Nephron (organoid): Measurements from ENCODE around the gene PLA2G3.

Experiments
- H3K27ac Mint-ChIP-seq, 3 experiments: 2 replicates each; pipeline ENCODE4 v1.8.0; 2020; ENCODE audit warnings: mixed read lengths in 3 of 3, mild to moderate bottlenecking in 2 of 3, moderate library complexity in 1 of 3
- H3K27me3 Mint-ChIP-seq: 2 replicates; pipeline ENCODE4 v1.8.0; 2021; ENCODE audit warnings: low read depth, mild to moderate bottlenecking, moderate library complexity, mixed read lengths
- H3K36me3 Mint-ChIP-seq: 2 replicates; pipeline ENCODE4 v1.8.0; 2020; ENCODE audit warnings: low read depth, mixed read lengths
- H3K4me1 Mint-ChIP-seq: 2 replicates; pipeline ENCODE4 v1.8.0; 2020; ENCODE audit warnings: mixed read lengths
- H3K4me3 Mint-ChIP-seq, 3 experiments: 2 replicates each; pipeline ENCODE4 v1.8.0; 2020; ENCODE audit warnings: mild to moderate bottlenecking in 3 of 3, mixed read lengths in 3 of 3, moderate library complexity in 2 of 3
- H3K9me3 Mint-ChIP-seq: 2 replicates; pipeline ENCODE4 v1.8.0; 2020; ENCODE audit warnings: mixed read lengths
- CTCF ChIP-seq, 3 experiments: fragments of 200-600 bp; sonication (generic); IDR thresholded peaks; one replicate each; pipeline ENCODE4 v1.5.0; 2021; ENCODE audit warnings: antibody characterized with exemption in 3 of 3; ENCODE audit not compliant: unreplicated experiment in 3 of 3

Gene PLA2G3

GRCh38 chr22:31084811-31085492, 55.4 kb downstream of the PLA2G3 start:
- Mint-ChIP-seq H3K9me3 (no peaks in the 10 kb centered on the region), H3K36me3 (no peaks in the 10 kb centered on the region), H3K27ac (peak overlapping the region; percentile 83 to 91 (median 90)), H3K27me3 (no peaks in the 10 kb centered on the region), H3K4me3 (peak overlapping the region; percentile 92 to 94 (median 93)), H3K4me1 (peaks cover 41% of the 10 kb centered on the region)
- TF ChIP-seq CTCF (IDR thresholded peaks at IDR 0.05; ENCODE audit: unreplicated experiment in 3 of 3): peak; percentile 86 to 97 (median 96)
